ENCODE data around the gene USP40.

Gene USP40

GRCh38 chr2:233458031-233458610 is 108.5 kb downstream of the USP40 start:
- no peak for DNase-seq

- DNase-seq: no peak
Observed at GRCh38 chr2:233457356-233457755, 109.2 kb downstream of the USP40 start.

GRCh38 chr2:233456934-233457333 is 109.6 kb downstream of the USP40 start:
- DNase-seq: no peak

- DNase-seq: no peak
Observed at GRCh38 chr2:233456111-233456510, 110.5 kb downstream of the USP40 start.

- no peak for DNase-seq
Observed at GRCh38 chr2:233455491-233455890, 111.1 kb downstream of the USP40 start.

- no peak for DNase-seq
Observed at GRCh38 chr2:233455006-233455405, 111.6 kb downstream of the USP40 start.

GRCh38 chr2:233453916-233454315 is 112.7 kb downstream of the USP40 start:
- no peak for DNase-seq

- no peak for DNase-seq
Observed at GRCh38 chr2:233453111-233453915, 113.3 kb downstream of the USP40 start.

- DNase-seq: no peak
Observed at GRCh38 chr2:233451950-233452349, 114.6 kb downstream of the USP40 start.

- no peak for DNase-seq
Observed at GRCh38 chr2:233450864-233451575, 115.6 kb downstream of the USP40 start.

- no peak for DNase-seq
Observed at GRCh38 chr2:233449921-233450863, 116.4 kb downstream of the USP40 start.

- no peak for DNase-seq
Observed at GRCh38 chr2:233449081-233449901, 117.3 kb downstream of the USP40 start.

- no peak for DNase-seq
Observed at GRCh38 chr2:233448575-233448974, 118.0 kb downstream of the USP40 start.

GRCh38 chr2:233448220-233448559 is 118.4 kb downstream of the USP40 start:
- no peak for DNase-seq

GRCh38 chr2:233447506-233448219 is 118.9 kb downstream of the USP40 start:
- no peak for DNase-seq

- no peak for DNase-seq
Observed at GRCh38 chr2:233446606-233447305, 119.8 kb downstream of the USP40 start.

- no peak for DNase-seq
Observed at GRCh38 chr2:233446121-233446520, 120.5 kb downstream of the USP40 start.

- DNase-seq: no peak
Observed at GRCh38 chr2:233445152-233445830, 121.3 kb downstream of the USP40 start.

- DNase-seq: no peak
Observed at GRCh38 chr2:233444501-233444900, 122.1 kb downstream of the USP40 start.

Measured in NCI-H774 (cell line).